ENCODE results near the gene RXFP4.
"Not testable (repeated sequence)": the region's sequence is repeated elsewhere in the genome, so short reads cannot be mapped to it uniquely, and the experiment has no call there.

Gene RXFP4

DNA sequence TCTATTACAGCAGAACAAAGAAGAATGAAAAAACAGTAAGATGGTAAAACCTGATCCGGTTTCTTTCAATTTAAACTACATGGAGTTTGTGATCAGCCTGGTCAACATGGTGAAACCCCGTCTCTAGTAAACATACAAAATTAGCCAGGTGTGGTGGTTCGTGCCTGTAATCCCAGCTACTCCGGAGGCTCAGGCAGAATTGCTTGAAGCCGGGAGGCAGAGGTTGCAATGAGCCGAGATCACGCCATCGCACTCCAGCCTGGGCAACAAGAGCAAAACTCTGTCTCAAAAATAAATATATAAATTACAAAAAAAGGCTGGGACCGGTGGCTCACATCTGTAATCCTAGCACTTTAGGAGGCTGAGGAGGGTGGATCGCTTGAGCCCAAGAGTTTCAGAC is 10.7 kb upstream of the RXFP4 start:
- not testable (repeated sequence) for DNase-seq (ENCODE audit: low read depth in 2 of 2)

DNA sequence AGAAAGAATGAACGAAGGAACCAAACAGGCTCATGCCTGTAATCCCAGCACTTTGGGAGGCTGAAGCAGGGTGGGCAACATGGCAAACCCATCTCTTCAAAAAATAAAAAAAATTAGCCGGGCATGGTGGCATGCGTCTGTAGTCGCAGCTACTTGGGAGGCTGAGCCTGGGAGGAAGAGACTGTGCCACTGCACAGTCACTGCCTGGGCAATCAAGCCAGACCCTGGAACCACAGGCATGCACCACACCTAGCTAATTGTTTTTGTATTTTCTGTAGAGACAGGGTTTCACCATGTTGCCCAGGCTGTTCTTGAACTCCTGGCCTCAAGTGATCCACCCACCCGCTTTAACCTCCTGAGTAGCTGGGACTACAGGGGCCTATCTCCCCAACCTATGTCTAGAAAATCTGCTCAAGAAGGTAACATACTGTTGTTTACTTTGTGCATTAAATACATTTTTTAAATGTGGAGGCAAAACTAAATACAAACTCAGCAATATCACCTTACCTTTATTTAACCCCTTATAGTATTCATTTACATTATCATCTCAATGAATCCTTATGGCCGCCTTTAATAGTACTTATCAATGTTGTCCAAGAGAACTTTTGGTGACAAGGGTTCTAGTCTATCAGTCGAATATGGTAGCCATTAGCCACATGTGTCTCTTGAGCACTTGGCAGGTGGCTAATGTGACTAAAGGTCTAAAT is 10.0 kb upstream of the RXFP4 start:
- no peak for DNase-seq (ENCODE audit: low read depth in 2 of 2)

DNA sequence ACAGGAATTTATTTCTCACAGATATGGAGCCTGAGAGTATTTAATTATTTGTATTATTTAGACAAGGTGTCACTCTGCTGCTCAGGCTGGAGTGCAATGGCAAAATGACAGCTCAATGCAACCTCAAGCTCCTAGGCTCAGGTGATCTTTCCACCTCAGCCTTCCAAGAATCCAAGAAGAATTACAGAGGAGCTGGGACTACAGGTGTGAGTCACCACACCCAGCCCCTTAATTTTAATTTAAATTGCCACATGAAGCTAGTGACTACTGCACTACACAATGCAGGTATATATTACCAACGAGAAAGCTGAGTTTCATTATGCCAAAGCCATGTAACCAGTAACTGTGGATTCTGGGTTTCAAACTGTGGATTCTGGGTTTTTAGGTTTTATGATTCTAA is 9.4 kb upstream of the RXFP4 start:
- no peak for DNase-seq (ENCODE audit: low read depth in 2 of 2)

DNA sequence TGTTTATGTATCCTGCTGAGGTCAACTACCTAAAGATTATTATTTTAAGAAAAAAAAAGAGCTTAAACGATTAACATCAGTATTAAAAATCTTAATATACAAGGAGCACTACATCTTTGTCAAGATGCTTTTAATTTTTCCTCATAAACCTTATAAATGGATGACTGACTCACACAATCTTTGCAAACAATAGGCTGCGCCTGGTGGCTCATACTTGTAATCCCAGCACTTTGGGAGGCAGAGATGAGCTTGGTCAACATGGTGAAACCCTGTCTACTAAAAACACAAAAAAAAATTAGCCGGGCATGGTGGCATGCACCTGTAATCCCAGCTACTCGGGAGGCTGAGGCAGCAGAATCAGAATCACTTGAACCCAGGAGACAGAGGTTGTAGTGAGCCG is 9.0 kb upstream of the RXFP4 start:
- no peak for DNase-seq (ENCODE audit: low read depth in 2 of 2)

- DNase-seq (ENCODE audit: low read depth in 2 of 2), result no peak
These were observed 7.8 kb upstream of the RXFP4 start for GRCh38 chr1:155933591-155934096.

DNA sequence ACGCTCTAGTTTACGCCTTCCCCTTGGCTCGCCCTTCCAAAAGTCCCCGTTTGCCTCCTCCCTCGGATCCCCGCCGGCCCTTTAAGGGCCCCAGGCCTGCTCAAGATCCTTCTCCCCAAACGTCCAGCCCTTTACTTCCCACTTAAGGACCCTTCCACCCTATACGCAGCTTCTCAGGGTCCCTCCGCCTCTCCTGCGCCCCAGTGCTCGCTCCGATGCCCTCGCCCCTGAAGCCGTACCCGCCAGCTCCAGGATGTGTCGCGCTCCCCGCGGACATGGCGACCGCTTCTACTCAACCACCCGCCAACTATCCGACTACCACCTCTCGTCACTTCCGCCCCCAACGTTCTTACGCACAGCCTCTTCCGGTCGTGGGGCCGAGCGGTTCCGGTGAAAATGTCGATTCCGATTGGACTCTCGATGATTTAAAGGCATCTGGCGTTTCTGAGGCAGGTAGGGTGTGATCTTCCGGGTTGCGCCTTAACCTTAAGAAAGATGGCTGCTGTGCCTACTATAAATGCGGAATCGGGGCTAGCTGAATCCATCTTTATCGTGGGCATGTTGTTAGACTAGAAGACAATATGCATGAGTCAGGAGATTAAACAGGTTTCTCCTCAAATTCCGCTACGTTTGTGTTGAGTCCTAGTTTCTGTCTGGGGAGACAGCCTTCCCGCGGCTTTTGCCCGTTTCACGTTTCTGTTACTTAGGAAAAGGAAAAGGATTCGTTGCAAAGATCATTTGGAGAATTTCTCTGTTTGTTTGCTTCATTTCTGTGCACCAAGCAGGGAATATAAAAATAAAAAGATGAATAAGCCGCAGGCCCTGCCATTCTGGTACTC is 7.1 kb upstream of the RXFP4 start, which contains the start of gene KHDC4:
TSS of gene KHDC4 (minus strand) at position 317 of the 839 bp plus-strand sequence. CDS start at position 277, 40 bp downstream.
- DNase-seq (ENCODE audit: low read depth in 2 of 2), result peak; percentile 90 to 91

GRCh38 chr1:155934936-155935590 is 6.4 kb upstream of the RXFP4 start:
- DNase-seq (ENCODE audit: low read depth in 2 of 2), result no peak

- no peak for DNase-seq (ENCODE audit: low read depth in 2 of 2)
These were observed 3.2 kb upstream of the RXFP4 start for GRCh38 chr1:155938220-155938627.

DNA sequence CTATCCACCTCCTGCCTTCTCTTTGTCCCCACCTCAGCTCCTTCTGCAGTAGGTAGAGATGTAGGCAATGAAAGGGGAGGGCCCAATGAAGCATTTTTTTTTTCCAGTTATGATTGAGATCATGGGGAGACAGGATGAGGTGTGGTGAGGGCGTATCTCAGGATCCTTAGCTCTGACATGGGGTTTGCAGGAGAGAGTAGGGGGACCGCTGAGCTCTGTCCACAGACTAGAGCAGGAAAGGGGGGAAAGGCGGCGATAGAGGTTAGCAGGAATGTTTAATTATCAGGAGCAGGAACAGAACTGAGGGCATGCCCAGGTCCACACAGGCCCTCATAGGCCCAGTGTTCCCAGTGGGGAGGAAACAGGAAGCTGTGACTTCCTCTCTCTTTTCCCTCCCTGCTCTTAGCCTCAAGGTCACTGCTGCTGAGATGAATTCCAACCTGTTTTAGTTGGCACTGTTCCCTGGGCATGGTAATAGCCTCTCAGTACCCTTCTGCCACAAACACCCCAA is 901 bp upstream of the RXFP4 start:
- DNase-seq (ENCODE audit: low read depth in 2 of 2), result no peak

DNA sequence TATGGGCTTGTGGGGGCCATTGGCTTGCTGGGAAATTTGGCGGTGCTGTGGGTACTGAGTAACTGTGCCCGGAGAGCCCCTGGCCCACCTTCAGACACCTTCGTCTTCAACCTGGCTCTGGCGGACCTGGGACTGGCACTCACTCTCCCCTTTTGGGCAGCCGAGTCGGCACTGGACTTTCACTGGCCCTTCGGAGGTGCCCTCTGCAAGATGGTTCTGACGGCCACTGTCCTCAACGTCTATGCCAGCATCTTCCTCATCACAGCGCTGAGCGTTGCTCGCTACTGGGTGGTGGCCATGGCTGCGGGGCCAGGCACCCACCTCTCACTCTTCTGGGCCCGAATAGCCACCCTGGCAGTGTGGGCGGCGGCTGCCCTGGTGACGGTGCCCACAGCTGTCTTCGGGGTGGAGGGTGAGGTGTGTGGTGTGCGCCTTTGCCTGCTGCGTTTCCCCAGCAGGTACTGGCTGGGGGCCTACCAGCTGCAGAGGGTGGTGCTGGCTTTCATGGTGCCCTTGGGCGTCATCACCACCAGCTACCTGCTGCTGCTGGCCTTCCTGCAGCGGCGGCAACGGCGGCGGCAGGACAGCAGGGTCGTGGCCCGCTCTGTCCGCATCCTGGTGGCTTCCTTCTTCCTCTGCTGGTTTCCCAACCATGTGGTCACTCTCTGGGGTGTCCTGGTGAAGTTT is 550 bp downstream of the RXFP4 start:
- DNase-seq (ENCODE audit: low read depth in 2 of 2), result no peak

- no peak for DNase-seq (ENCODE audit: low read depth in 2 of 2)
These were observed 1.2 kb downstream of the RXFP4 start for GRCh38 chr1:155942578-155943141.

DNA sequence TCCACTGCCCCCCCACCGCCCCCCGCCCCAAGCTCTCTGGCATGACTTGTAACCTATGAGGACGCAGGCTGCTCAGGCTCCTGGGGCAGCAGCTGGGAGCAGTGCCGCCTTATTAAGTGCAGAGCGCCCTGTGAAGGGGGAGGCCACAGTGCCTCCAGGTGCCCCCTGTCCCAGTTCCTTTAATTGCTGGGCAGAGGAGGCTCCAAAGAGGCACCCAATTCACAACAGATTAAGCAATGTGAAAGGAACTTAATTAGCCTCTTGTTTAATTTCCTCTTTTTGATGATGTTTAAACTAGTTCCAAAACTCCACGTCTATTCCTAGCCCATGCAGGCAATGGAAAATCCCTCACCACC is 3.0 kb downstream of the RXFP4 start:
- DNase-seq (ENCODE audit: low read depth in 2 of 2), result no peak

- DNase-seq (ENCODE audit: low read depth in 2 of 2), result no peak
These were observed 5.3 kb downstream of the RXFP4 start for GRCh38 chr1:155946633-155947219.

GRCh38 chr1:155947292-155947691 is 5.9 kb downstream of the RXFP4 start:
- no peak for DNase-seq (ENCODE audit: low read depth in 2 of 2)

- DNase-seq (ENCODE audit: low read depth in 2 of 2), result no peak
These were observed 6.3 kb downstream of the RXFP4 start for GRCh38 chr1:155947741-155948140.

- DNase-seq (ENCODE audit: low read depth in 2 of 2), result no peak
These were observed 9.4 kb downstream of the RXFP4 start for GRCh38 chr1:155950829-155951228.

DNA sequence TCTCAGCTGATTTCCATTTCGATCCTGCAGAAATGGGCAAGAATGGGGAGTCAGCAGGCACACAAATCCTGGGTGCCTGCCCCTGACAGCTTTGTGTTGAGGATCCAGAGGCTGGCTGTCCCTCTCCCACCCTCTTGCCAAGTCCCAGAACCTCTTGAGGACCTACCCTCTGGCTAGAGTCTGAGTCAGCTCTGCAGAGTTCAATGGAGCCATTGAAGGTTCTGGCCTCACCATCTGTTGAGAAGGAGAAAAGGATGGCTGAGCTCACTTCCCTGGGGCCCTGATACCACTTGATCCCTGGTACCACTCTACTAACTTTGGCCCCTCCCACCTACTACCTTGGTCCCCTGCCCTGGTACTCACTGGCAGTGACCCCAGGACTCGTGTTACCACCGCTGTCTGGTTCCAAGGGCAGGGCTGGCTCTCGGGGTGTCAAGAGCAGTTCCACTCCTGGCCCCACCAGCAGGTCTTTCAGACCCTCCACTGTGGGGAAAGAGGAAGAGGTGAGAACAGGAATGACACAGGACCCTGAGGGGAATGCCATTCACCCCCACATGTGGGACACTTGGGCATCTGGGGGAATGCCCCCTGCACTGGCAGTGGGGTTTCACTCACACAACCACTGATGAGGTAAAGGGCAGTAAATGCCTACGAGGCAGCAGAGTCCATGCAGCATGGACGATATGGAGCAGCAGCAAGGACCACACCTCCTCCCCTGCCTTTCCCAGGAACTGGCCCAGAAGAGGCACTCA is 10.5 kb downstream of the RXFP4 start:
- no peak for DNase-seq (ENCODE audit: low read depth in 2 of 2)

DNA sequence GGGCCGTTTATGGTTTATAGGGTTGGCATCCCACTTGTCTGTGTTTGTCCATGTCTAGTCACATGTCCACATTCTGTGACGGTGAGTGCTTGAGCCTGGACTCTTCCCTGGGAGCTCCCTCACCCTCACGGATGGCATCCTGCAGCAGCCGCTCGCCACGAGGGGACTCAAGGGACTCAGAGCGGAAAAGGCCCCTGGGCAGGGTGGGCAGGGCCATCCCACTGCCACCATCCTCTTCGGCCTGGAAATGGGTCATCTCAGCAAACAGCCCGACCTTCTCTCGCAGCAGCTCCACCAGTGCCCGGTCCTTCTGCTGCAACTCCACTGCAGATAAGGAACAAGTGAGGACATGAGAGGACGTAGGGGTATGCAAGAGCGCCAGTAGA is 11.1 kb downstream of the RXFP4 start:
- no peak for DNase-seq (ENCODE audit: low read depth in 2 of 2)

- no peak for DNase-seq (ENCODE audit: low read depth in 2 of 2)
These were observed 13.2 kb downstream of the RXFP4 start for GRCh38 chr1:155954645-155955044.

- DNase-seq (ENCODE audit: low read depth in 2 of 2), result no peak
These were observed 16.0 kb downstream of the RXFP4 start for GRCh38 chr1:155957411-155957915.
